HG03175 (cell line): ENCODE results near the gene KCNMB1.
"Not testable (repeated sequence)": the region's sequence is repeated elsewhere in the genome, so short reads cannot be mapped to it uniquely, and the experiment has no call there.

ENCODE experiments used
- ATAC-seq: cut with Tn5 transposase; IDR thresholded peaks from one replicate; pipeline ENCODE4 v1.9.1; 2021; ENCODE audit warnings: mild to moderate bottlenecking, moderate library complexity; ENCODE audit not compliant: unreplicated experiment

KCNMB1 gene

DNA sequence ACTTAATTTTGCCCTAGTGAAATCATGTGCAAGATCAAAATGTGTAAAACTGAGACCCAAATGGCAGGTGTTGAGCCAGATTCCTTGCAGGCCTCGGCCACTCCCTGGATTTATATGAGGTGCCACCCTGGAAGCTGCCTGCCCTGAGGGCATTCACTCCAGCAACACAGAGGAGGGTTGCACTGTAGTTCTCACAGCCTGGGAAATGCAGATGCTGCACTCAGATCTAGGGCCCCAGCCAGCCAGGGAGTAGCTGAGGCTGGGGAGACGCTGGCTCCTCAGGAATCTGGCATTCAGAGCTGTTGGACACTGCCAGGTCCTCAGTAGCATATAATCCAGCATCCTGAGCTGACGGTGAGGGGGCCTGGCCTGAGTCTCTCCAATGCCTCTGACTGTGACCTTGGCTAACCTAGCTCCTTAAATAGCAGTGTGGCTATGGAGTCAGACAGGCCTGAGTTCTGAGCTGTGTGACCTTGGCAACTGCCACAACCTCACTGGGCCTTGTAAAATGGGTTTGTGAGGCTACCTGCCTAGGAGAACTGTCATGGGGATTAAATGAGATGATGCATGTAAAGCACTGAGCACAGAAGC, 8.7 kb downstream of the KCNMB1 start:
- no peak for ATAC-seq

DNA sequence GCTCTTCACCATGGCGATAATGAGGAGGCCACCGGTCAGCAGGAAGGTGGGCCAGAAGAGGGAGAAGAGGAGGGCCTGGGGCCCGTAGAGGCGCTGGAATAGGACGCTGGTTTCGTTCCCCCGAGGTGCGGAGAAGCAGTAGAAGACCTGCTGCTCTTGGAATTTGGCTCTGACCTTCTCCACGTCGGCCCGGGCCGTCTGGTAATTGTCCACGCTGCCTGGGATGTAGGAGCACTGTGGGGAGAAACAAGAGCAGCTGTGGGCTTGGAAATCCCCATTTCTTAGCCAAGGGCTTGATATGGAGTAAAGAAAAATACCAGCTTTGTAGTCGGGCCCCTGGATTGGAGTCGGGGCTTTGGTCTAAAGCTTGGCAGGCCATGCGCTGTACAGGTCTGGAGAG, 10.4 kb downstream of the KCNMB1 start:
- no peak for ATAC-seq

DNA sequence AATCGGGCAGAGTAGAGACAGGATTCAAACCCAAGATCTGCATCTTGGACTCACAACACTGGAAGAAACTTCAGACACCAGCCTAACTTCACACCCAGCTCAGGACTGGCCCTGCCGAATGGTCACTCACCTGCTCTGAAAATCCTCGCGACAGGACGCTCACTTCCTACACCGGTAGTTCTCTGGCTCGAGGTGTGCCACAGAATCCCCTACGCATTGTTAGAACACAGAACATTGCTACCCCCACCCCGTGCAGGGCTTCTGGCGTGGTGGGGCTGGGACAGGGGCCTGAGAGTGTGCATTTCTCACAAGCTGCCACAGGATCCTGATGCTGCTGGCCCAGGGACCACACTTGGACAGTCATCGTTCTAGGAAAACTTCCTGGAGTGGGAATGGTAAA, 12.1 kb downstream of the KCNMB1 start:
- ATAC-seq, result no peak

DNA sequence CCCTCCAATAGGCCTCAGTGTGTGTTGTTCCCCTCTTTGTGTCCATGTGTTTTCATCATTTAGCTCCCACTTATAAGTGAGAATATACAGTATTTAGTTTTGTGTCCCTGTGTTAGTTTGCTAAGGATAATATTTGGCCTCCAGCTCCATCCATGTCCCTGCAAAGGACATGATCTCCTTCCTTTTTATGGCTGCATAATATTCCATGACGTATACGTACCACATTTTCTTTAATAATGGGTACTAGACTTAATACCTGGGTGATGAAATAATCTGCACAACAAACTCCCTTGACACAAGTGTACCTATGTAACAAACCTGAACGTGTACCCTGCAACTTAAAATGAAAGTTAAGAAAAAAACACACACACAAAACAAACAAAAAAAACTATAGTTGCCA, 12.6 kb downstream of the KCNMB1 start:
- not testable (repeated sequence) for ATAC-seq

GRCh38 chr5:170375283-170375682, 13.9 kb downstream of the KCNMB1 start:
- ATAC-seq, result no peak

DNA sequence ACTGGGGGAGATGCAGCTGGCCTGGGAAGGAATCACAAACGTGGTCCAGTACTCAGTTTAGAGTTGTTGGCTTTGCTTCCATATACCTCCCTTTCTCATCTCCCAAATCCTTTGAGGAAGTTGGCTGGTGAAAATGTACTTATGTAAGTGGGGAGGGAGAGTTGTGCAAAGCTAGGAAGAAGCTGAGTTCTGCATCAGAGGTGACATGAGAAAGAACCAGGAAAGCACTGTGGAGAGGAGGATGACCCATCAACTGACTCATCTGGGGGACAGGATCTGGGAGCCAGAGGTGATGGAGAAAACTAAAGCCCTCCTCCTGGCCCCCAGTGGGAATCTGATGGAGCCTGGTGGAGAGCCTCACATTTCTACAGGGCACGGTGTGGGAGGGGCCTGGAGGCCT, 16.2 kb downstream of the KCNMB1 start:
- no peak for ATAC-seq

- ATAC-seq, result no peak
Measured at GRCh38 chr5:170368586-170368985, 20.6 kb downstream of the KCNMB1 start.

DNA sequence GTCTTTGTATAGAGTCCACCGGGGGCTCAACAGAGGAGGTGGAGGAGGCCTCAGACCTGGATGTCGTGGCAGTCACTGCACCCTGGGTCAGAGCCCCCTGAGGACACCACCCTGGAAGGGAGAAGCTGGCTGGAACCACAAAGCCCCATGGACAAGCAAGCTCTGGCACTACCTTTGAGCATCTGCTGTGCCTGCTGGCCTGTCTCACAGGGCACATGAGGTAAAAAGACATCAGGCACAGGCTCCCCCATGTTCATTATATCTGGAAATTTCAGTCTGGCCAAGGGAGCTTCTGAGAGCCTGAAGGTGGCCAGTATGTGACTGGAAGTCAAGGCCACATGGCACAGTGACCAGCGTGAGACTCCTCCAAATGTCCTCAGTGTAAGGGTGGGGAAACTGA, 22.9 kb downstream of the KCNMB1 start:
- no peak for ATAC-seq

DNA sequence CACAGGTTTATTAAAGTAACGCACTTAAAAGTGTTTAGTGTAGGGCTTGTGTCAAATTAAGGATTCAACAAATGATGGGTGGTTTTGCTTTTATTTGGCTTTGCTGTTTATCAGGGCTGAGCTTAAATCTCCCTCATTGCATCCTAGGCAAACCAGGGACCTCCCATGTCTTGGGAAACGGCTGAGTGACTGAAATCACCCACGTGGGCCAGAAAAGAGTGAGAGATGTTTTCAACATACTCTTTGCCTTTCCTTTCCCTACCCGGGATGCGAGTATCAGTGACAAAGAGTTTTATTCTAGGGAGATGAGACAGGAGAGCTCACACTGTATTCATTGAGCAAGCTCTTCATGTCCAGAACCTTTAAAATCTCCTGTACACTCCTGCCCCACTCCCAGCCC, 23.3 kb downstream of the KCNMB1 start:
- ATAC-seq, result no peak

DNA sequence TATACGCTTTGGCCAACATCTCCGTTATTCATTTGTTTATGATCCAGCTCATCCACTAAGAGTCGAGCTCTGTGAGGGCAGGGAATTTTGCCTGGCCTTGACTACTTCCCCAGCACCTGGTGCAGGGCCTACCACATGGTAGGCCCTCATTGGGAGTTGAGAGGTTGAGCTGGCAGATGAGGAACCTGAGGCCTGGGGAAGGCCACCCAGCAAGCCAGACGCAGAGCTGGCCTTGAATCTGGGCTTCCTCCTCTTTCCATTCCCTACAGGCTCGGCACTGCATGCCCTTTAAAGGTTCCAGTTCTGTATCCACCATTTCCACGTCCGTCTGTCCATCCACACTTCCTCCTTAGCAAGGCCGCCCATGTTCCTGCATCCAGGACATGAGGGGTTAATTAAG, 24.2 kb downstream of the KCNMB1 start:
- no peak for ATAC-seq

DNA sequence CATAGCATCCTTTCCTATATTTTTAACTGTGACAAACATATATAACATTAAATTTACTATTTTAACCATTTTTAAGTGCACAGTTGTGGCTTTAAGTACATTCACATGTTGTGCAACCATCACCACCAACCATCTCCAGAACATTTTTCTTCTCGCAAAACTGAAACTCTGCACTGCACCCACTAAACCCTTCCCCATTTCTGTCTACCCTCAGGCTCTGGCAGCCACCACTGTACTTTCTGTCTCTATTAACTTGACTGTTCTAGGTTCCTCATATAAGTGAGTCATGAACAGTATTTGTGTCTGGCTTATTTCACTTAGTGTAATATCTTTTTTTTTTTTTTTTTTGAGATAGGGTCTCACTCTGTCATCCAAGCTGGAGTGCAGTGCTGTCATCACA, 25.5 kb downstream of the KCNMB1 start:
- ATAC-seq, result no peak

DNA sequence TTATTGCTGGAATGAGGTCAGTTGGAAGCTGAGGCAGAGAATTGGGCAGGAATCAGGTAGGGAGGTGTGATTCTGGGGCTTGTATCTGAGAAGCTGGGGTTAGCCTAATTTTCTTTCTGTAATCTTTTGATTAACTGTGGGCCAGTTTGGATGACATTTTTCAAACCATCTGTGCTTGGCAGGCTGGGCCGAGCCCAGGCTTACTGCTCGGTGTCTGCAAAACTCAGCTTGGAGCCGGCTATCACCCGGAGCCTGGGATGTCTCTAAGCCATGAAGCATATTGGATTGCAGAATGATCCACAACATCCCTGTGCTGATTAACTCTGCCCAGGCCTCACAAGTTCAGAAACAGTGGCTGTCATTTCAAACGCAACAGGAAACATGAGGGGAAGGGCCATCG, 26.5 kb downstream of the KCNMB1 start:
- no peak for ATAC-seq

GRCh38 chr5:170362102-170362501, 27.1 kb downstream of the KCNMB1 start:
- ATAC-seq, result no peak

GRCh38 chr5:170361616-170362015, 27.6 kb downstream of the KCNMB1 start:
- ATAC-seq, result no peak

GRCh38 chr5:170361116-170361515, 28.1 kb downstream of the KCNMB1 start:
- no peak for ATAC-seq

DNA sequence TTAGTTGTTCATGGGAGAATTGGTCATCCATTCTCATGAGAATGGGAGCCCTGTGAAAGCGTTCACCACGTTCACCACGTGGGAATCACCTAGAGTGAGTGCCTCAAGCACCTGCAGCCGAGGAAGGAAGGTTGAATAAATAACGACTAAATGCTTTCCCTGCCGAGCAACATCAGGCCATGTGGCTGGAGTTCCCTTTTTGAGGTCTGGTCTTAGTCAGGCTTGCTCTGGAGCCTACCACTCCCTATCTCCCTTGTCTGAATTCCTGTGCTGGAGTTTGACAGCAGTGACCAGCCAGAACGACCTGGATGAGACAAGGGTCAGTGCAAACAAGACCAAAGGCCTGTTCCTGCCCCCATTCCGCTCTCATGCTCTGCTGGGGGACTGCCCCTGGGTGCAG, 28.5 kb downstream of the KCNMB1 start:
- no peak for ATAC-seq

- no peak for ATAC-seq
Measured at GRCh38 chr5:170357955-170358444, 31.2 kb downstream of the KCNMB1 start.

DNA sequence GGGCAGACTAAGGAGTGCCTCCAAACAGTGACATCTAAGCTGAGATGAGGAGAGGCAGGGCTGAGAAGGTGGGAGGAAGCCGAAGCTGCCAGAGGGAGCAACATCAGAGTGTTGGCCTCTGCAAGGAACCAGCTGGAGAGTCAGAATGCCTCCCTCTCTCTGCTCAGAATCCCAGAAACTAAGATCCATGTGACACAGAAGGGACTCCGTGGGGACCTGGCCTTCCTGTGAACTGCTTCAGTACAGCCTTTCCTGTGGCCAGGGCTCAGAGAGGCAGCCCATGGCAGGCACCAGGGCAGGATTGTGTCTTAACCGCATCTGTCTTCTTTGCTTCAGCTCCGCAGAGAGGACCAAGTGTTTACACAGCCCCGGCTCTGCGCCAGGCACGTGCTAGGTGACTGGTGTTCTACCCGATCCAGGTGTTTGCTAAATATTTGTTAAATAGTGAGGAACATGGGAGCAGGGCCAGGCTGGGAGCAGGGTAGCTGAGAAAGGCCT, 33.5 kb downstream of the KCNMB1 start:
- ATAC-seq, result no peak

DNA sequence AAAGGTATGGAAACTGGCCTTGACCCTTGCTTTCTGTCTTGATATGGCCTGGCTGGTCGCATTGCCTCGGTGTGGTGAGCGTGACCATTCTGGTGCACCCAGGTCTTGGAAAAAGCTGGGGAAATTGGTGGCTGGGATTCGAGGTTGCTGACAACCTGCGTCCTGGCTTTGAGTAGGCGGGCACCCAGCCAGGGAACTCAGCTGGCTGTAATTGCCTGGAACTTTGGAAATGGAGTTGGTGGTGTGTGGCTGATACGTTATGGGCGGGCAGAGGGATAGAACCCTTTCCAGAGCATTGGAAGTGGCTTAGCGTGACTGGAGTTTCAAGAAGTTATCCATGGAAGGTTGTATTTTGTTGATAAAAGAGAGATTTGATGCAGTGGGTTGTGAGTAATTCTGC, 35.2 kb downstream of the KCNMB1 start:
- no peak for ATAC-seq

DNA sequence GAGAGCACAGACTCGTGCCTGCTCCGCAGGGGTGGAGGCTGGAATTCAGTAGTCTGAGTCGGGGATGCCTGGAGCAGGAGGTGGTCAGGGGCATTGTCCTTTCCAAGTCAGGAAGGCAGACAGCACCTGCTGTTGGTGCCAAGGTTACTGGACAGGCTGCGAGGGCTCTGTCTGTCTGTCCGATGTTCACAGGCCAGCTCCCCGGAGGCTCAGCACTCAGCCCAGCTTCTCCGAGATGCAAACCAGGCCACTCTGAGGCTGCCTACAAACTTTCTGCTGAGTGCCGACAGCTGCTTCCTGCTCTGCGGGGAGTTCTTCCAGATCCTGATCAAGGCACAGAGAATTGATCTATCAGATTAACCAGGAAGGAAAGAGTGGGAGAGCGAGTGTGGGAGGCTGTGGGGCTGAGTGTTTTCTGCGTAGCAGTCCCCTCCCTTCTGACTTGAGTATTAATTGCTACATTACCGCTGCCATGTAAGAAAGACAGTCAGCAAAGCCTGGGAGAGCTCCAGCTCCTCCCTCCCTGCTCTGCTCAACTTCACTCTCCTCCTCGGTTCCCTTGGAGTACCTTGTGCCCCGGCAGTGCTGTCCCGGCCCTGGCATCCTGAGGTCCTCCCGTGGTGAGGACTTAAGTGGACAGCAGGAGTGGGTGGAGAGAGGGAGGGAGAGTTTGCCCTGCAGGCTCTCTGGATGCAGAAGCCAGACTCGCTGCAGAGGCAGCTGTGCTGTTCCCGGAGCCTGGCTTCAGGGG, 36.0 kb downstream of the KCNMB1 start:
- no peak for ATAC-seq

- ATAC-seq, result no peak
Measured at GRCh38 chr5:170348137-170348633, 41.0 kb downstream of the KCNMB1 start.

DNA sequence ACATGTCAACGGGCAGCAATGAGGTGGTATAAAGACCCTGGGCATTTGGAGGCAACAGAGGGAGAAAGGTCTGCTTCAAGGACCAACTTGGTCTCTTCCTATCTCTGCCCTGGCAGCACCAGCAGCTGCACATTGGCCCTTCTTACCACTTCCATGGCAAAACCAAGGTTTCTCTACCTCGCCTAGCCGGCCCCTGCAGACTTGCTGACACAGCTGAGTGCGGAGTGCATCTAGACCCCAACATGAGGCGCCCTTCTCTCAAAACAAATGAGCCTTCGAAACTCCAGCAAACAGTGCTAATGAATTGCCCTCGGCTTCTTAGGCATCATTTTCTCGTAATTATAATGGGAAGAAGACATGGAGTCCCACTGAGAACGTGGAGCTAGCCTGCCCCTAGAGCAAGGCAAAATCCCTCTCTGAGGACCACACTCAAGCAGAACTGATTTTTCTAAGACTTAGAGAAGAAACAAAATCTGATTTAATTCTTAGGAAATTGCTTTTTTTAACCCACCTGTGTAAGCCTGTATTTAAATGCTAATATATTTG, 42.1 kb downstream of the KCNMB1 start:
- no peak for ATAC-seq
